ENCODE results near the gene MRPL28. TPM values are rescaled to one million over a fixed set of nuclear protein-coding genes. Genes with fewer than 3 reads are reported as not detected.
"Not testable (repeated sequence)": the region's sequence is repeated elsewhere in the genome, so short reads cannot be mapped to it uniquely, and the experiment has no call there.

Gene MRPL28
- total and polyA plus RNA-seq, 2 experiments from 2014 or later = 242 to 290 TPM

- H3K36me3 ChIP-seq = peaks cover 16% of the 10 kb centered on the region
- no peaks in the 10 kb centered on the region for H3K4me1 ChIP-seq (ENCODE audit: low read depth)
- H3K27ac ChIP-seq = no peak overlapping the region
- no peak for DNase-seq (ENCODE audit: low read depth in 1 of 2, low spot score in 1 of 2)
- no peaks in the 10 kb centered on the region for H3K9me3 ChIP-seq (ENCODE audit: low read depth)
- H3K4me3 ChIP-seq = no peak overlapping the region
- no peaks in the 10 kb centered on the region for H3K27me3 ChIP-seq
- no peak for TF ChIP-seq CTCF (IDR thresholded peaks at IDR 0.05; ENCODE audit: low read depth, low read length)
These were observed 6.4 kb downstream of the MRPL28 start for GRCh38 chr16:363766-364490.

- Histone ChIP-seq H3K36me3 (peaks cover 11% of the 10 kb centered on the region), H3K27ac (no peak overlapping the region), H3K4me3 (no peak overlapping the region), H3K27me3 (no peaks in the 10 kb centered on the region), H3K9me3 (ENCODE audit: low read depth) (no peaks in the 10 kb centered on the region), H3K4me1 (ENCODE audit: low read depth) (no peaks in the 10 kb centered on the region)
- DNase-seq (ENCODE audit: low read depth in 1 of 2, low spot score in 1 of 2) = no peak
- no peak for TF ChIP-seq CTCF (IDR thresholded peaks at IDR 0.05; ENCODE audit: low read depth, low read length)
These were observed 7.1 kb downstream of the MRPL28 start for GRCh38 chr16:363110-363765.

- not testable (repeated sequence) for DNase-seq (ENCODE audit: low read depth in 1 of 2, low spot score in 1 of 2); H3K27me3 ChIP-seq; H3K27ac ChIP-seq; H3K4me1 ChIP-seq (ENCODE audit: low read depth); H3K36me3 ChIP-seq; H3K4me3 ChIP-seq; H3K9me3 ChIP-seq (ENCODE audit: low read depth)
These were observed 7.7 kb downstream of the MRPL28 start for GRCh38 chr16:362702-362999.

- Histone ChIP-seq H3K27ac (no peak overlapping the region), H3K9me3 (ENCODE audit: low read depth) (no peaks in the 10 kb centered on the region), H3K36me3 (no peaks in the 10 kb centered on the region), H3K4me3 (no peak overlapping the region), H3K27me3 (no peaks in the 10 kb centered on the region), H3K4me1 (ENCODE audit: low read depth) (no peaks in the 10 kb centered on the region)
- DNase-seq (ENCODE audit: low read depth in 1 of 2, low spot score in 1 of 2) = peak; percentile 83 to 85
- peak; percentile 74 for TF ChIP-seq CTCF (IDR thresholded peaks at IDR 0.05; ENCODE audit: low read depth, low read length)
These were observed 8.3 kb downstream of the MRPL28 start for GRCh38 chr16:361872-362701.

- no peak overlapping the region for H3K27ac ChIP-seq
- no peaks in the 10 kb centered on the region for H3K27me3 ChIP-seq
- H3K9me3 ChIP-seq (ENCODE audit: low read depth) = no peaks in the 10 kb centered on the region
- H3K36me3 ChIP-seq = no peaks in the 10 kb centered on the region
- no peak overlapping the region for H3K4me3 ChIP-seq
- TF ChIP-seq CTCF (IDR thresholded peaks at IDR 0.05; ENCODE audit: low read depth, low read length) = no peak
- no peak for DNase-seq (ENCODE audit: low read depth in 1 of 2, low spot score in 1 of 2)
- no peaks in the 10 kb centered on the region for H3K4me1 ChIP-seq (ENCODE audit: low read depth)
These were observed 8.9 kb downstream of the MRPL28 start for GRCh38 chr16:361341-361871.
